ENCODE measurements around the gene LMAN2. TPM values are rescaled to one million over a fixed set of nuclear protein-coding genes. Genes with fewer than 3 reads are reported as not detected.
"Not testable (repeated sequence)": the region's sequence is repeated elsewhere in the genome, so short reads cannot be mapped to it uniquely, and the experiment has no call there.

LMAN2 gene
- total RNA-seq, 1 experiment from 2014 or later: 262 TPM

DNA sequence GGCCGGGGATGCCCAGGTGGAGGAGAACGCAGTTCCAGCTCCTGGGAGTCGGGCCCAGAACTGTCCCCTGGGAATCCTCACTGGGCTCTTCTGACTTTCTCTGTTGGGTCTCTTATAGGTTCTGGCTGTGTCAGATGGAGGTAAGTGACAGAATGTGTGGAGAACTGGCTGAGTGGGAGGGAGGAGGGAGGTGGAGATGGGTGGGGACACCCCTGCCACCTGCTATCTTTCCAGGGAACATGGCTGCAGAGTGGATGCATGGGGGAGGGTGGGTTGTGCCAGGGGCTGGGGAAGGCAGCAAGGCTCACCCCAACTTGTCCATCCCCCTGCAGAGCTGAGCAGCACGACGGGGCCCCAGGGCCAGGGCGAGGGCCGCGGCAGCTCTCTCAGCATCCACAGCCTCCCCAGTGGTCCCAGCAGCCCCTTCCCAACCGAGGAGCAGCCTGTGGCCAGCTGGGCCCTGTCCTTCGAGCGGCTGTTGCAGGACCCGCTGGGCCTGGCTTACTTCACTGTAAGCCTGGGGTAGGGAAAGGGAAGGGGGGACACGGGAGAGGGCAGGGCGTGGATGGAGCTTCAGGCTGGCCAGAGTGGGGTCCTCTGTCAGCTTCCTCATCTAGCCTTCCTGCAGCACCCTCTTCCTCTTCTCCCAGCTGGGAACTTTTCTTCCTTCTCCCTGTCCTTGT lies 14.5 kb upstream of the LMAN2 start:
- no peak for DNase-seq (ENCODE audit: low spot score)

- DNase-seq (ENCODE audit: low spot score): no peak
Observed at GRCh38 chr5:177364159-177364962, 12.9 kb upstream of the LMAN2 start.

GRCh38 chr5:177363565-177363964 lies 12.1 kb upstream of the LMAN2 start:
- no peak for DNase-seq (ENCODE audit: low spot score)

DNA sequence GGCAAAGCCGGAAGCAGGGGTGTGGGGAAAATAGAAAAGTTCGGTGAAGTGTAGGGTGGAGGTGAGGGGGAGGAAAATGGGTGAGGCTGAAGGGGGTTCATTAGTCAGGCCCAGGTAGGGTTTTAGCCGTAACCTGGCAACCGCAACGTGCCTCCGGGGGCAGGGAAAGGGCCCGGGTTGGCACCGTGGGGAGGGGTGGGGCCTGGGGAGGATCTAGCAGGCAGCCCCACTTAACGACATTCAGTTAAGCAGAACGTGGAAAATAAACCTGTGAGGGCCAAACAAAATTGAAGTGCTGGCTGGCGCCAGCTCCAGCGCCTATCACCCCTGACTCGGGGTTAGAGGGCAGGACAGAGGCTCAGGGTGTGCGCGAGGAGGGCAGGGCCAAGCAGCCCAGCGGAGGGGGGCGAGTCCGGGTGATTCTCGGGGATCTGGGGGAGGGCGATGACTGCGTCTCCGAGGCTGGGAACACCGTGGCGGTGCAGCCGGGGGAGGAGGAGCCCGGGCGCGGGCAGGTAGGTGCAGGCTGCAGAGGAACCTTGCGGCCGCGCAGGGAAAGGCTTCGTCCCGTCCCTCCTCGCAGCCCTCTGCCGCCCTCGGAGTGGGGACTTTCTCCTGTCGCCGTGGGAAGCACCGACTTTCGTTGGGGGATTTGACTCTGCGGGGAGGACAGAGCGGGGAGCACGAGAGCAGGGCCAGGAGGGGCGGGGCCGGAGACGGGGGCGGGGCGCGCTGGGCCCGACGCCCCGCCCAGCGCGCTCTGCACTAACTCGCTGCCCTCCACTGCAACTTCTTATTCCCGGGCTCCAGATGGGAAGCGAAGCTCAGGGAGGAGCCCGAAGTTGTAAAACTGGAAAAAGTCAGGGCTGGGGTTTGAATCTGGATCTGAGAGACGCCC lies 11.4 kb upstream of the LMAN2 start:
- peak; percentile 79 for DNase-seq (ENCODE audit: low spot score)

GRCh38 chr5:177362292-177362609 lies 10.8 kb upstream of the LMAN2 start:
- DNase-seq (ENCODE audit: low spot score): no peak

- DNase-seq (ENCODE audit: low spot score): no peak
Observed at GRCh38 chr5:177361418-177362291, 10.2 kb upstream of the LMAN2 start.

- DNase-seq (ENCODE audit: low spot score): not testable (repeated sequence)
Observed at GRCh38 chr5:177360740-177361139, 9.3 kb upstream of the LMAN2 start.

DNA sequence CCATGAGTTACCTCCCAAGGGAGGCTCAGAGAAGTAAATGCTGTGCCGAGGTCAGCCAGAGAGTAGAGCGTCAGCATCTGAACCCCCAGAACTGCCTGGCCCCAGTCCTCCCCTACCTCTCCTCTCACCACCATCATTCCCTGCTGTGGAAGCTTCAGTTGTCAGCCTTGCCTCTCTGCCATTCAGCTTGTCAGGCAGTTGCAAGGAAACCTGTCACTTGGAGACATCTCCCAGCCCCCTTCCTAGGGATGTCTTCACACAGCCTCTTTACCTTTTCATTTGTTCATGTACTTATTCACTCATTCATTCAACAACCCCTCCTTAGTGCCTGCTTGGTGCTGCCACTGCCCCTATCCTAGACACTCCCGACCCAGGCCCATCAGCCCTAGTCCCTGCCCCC lies 8.4 kb upstream of the LMAN2 start:
- no peak for DNase-seq (ENCODE audit: low spot score)

GRCh38 chr5:177359451-177359851 lies 8.0 kb upstream of the LMAN2 start:
- no peak for DNase-seq (ENCODE audit: low spot score)

- DNase-seq (ENCODE audit: low spot score): no peak
Observed at GRCh38 chr5:177358370-177358819, 6.9 kb upstream of the LMAN2 start.

- peak; percentile 80 for DNase-seq (ENCODE audit: low spot score)
Observed at GRCh38 chr5:177357459-177358351, 6.2 kb upstream of the LMAN2 start, which contains the start of gene RGS14. TSS of gene RGS14 (plus strand) at chr5:177357924. CDS start at chr5:177358025, 101 bp downstream.

DNA sequence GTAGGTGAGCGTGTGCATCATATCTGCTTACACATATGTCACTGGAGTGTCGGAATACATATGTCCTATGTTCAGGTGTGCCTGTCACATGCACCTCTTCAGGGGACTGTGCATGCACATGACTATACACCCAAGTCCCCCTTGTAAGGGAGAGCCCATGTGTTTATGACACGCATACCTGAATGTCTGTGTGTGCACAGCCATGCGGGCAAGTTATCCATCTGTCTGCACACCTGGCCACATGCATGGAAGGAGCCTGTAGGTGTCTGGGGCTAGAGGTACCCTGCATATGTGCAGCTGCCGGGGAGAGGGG lies 5.6 kb upstream of the LMAN2 start:
- no peak for DNase-seq (ENCODE audit: low spot score)

- no peak for DNase-seq (ENCODE audit: low spot score)
Observed at GRCh38 chr5:177356746-177357145, 5.3 kb upstream of the LMAN2 start.

DNA sequence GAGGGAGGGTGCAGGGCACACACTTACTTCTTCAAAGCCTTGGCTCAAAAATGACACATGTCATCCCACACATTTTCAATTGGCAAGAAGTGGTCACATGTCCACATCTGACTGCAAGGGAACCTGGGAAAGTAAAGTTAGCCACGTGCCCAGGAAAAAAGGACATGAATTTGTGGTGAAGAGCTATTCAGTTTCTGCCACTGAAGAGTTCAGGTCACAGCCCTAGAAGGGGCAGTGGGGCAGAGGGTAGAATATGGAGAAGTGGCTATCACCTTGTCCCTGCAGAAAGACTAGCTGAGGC lies 4.3 kb upstream of the LMAN2 start:
- no peak for DNase-seq (ENCODE audit: low spot score)

DNA sequence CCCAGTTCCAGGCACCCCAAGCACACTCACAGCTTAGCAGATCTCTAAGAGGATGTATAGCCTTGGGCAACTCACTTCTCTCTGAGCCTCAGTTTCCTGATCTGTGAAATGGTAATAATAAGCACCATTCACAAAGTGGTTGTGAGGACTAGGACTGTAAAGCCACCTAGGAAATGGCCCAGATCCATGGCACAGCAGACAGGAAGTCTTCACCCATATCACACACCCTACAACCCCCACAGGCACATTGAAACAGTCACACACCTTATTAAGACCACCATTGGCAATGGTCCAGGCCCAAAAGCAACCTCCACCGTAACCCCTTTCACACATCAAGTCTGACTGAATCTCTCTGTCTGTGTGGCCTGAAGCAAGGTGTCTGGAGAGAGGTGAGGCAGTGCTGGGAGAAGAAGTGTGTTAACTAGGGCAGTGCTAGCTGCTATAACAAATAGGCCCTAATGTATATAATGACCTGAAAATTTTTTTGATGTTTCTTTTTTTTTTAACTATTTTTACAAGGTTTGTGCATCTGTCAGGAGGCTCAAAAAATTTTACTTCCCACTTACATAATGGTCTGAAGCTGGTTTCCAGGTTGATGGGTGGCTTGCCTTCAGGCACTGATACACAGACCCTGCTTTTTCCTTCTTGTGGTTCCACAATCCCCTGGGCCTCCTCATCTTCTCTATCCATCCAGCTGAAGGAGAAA lies 3.8 kb upstream of the LMAN2 start:
- no peak for DNase-seq (ENCODE audit: low spot score)

- DNase-seq (ENCODE audit: low spot score): no peak
Observed at GRCh38 chr5:177354711-177355110, 3.2 kb upstream of the LMAN2 start.

- no peak for DNase-seq (ENCODE audit: low spot score)
Observed at GRCh38 chr5:177354256-177354655, 2.8 kb upstream of the LMAN2 start.

- no peak for DNase-seq (ENCODE audit: low spot score)
Observed at GRCh38 chr5:177353093-177353492, 1.6 kb upstream of the LMAN2 start.

DNA sequence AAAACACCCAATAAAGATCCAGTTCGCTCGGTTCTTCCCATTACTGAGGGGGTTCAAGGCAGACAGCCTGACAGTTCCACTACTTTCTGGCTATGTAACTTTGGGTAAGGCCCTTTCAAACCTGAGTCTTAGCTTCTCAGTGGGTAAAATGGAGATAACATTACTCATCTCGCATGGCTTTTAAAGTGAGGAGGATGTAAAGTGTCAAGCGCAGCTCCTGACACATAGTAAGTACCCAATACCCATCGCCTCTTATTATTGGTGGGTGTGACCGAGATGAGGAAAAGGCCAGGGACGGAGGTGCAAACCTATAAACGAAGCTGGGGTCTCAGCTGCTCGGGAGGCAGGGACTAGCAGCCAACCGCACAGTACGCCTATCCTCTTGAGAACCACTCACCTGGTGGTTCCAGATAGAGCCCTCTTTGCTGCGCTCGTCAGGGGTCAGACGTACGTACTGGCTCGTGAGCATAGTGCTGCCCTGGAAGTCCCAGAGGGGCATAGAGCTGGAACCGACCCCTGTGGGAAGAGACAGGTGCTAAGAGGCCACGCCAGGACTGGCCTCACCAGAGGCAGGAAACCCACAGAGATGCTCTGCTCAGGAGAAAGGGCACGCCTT lies 584 bp downstream of the LMAN2 start:
- DNase-seq (ENCODE audit: low spot score): no peak
